ENCODE results near the gene TSPAN5.

DNA sequence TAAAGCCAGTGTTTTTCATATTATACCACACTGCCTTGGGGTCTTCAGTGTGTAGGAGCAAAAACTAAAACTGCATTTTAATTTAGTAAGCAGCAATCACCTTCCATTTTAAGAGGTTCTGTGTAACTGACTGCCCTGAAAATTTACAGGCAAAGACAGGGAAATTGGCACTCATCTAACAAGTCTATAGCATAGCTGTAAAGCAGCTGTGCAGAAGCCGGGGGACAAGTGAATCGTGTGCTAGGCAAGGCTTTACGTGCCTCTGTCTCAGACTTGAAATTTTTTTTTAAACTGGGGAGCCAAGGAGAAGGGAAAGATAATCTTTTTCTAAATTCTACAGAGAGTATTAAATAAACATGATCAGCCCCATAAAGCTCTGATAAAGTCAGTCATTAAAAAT lies 39.7 kb downstream of the TSPAN5 start:
- TF ChIP-seq TAF1 (IDR thresholded peaks at IDR 0.05; ENCODE audit: low read depth, low read length) (no peak), POLR2A (IDR thresholded peaks at IDR 0.05; ENCODE audit: low read depth, low read length) (no peak)
